ENCODE measurements around the gene INPPL1.

INPPL1 gene

DNA sequence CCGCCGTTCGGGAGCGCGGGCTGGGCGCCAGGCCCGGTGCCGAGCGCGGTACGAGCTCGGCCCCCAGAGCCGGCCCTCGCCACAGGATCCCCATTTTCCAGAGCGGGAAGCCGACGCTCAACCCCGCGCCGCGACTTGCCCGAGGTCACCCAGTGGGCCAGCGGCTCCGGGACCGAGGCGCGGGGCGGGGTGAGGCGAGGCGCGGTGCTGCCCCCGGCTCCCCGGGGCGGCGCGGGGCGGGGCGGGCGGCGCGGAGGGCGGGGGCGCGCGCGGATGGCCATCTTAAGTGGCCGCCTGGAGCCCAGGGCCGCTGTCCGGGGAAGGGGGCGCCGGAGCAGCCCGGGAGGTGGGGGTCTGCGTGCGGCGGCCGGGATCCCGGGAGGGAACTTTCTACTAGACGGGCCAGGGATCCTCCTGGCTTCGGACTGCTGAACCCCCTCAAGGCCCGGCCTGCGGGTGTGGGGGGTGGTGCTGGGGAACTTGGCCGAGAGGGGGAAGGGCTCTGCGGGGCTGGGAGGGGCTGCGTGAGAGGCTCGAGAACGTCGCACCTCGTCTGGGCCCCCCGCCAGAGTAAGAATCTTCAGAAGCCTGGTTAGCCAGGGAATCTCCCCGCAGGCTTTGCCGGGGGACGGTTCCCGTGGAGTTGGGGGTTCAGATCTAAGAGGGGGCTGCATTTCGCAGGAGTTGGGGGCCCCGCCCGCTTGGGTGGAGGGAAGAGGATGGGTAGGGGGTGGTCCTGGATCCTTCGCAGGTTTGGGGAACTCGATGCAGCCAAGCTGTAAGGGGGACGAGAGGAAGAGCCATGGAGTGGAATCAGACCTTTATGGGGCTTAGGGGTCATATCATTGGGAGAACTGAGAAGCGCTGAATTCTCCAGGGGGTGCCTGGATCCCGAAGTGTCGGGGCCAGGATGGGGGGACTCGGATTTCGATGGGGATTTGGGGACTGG lies 678 bp upstream of the INPPL1 start:
- TF ChIP-seq, protein P1, sequence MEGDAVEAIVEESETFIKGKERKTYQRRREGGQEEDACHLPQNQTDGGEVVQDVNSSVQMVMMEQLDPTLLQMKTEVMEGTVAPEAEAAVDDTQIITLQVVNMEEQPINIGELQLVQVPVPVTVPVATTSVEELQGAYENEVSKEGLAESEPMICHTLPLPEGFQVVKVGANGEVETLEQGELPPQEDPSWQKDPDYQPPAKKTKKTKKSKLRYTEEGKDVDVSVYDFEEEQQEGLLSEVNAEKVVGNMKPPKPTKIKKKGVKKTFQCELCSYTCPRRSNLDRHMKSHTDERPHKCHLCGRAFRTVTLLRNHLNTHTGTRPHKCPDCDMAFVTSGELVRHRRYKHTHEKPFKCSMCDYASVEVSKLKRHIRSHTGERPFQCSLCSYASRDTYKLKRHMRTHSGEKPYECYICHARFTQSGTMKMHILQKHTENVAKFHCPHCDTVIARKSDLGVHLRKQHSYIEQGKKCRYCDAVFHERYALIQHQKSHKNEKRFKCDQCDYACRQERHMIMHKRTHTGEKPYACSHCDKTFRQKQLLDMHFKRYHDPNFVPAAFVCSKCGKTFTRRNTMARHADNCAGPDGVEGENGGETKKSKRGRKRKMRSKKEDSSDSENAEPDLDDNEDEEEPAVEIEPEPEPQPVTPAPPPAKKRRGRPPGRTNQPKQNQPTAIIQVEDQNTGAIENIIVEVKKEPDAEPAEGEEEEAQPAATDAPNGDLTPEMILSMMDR (IDR thresholded peaks at IDR 0.05; ENCODE audit: control insufficient read depth, insufficient read depth, low read depth, low read length, missing control alignments) = no peak
- H3K4me3 ChIP-seq (ENCODE audit: control insufficient read depth, low read depth, low read length) = peak overlapping the region; percentile 92
- no peak for DNase-seq (ENCODE audit: low read depth)

DNA sequence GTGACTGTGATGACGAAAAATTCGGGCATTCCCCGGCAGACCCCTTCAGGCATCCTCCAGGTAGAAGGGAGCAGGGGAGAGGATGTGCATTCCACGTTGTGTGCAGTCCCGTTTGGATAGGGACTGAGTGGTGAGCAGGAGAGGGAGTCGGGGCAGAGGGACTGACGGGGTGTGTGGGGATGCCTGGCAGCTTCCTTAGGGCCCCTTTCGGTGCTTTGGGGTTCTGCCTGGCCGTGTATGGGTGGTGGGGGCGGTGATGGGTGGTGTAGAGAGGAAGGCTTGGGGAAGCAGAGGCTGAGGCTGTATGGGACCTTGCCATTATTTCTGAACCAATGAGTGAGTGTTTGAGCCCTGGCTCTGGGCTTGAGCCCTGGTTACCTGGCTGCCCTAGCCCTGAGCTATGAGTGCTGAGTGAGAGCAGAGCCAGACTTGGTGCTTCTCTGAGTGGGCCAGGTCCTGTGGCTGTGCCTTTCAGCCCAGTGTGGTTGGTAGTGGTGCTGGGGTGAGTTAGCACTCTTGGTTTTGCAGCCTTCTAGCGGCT lies 914 bp downstream of the INPPL1 start:
- TF ChIP-seq, protein P1 (IDR thresholded peaks at IDR 0.05; ENCODE audit: control insufficient read depth, insufficient read depth, low read depth, low read length, missing control alignments) = no peak
- H3K4me3 ChIP-seq (ENCODE audit: control insufficient read depth, low read depth, low read length) = peak overlapping the region; percentile 92
- DNase-seq (ENCODE audit: low read depth) = no peak

DNA sequence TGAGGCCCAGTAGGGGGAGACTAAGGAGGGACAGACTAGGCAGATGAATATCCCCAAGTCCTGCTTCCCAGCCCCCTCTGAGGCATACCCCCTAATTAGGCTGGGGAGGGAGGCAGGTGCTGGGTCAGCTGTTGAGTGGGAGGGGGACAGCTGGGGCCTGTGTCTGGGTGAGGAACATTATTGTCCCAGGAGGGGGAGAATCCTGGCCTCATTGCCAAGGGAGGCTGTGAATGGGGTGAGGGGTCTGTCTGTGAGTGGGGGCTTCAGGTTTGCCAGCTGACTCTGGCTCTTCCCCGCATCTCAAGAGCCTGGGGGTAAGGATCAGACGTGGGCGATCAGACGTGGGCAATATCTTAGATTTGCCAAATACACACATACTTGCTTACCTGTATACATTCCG lies 2.1 kb downstream of the INPPL1 start:
- no peak overlapping the region for H3K4me3 ChIP-seq (ENCODE audit: control insufficient read depth, low read depth, low read length)
- no peak for DNase-seq (ENCODE audit: low read depth)
- TF ChIP-seq, protein P1 (IDR thresholded peaks at IDR 0.05; ENCODE audit: control insufficient read depth, insufficient read depth, low read depth, low read length, missing control alignments) = no peak

DNA sequence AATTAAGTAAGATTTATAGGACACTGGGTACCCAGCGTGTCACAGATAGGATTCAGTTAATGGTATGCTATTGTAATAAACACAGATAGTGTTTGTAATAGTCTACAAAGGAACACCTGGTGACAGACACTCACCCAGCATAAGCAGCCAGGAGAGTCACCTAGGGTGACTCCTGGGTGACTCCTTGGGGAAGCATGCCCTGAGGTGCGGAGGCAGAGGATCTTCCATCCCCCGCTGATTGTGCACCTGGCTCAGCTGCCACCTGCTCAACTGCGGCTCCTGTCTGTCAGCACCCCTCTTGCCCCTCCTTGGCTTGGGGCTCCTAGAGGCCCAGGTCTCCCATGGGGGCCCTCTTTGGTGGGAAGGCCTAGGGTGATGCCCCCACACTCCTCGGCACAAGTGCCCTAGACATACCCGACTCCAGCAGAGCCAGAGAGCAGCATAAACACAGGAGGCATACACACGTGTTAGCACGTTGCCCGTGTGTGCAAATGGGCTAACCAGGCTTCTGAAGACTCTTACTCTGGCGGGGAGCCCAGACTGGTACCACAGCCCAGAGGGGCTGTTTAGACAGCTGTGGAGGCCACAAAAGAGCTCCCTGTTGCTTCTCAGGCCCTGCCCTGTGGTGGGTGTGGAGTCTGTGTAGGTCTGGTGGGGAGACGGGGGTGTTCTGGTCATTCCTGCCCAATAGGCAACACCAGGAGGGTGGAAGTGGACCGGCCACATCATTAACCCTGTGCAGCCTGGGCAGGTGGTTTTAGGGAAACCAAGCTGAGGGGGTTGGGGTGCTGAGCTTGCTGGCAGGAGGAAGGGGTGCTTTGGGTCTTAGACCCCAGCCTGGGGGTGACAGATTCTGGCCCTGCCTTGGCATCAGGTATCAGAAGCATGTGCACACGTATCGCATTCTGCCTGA lies 3.0 kb downstream of the INPPL1 start:
- TF ChIP-seq, protein P1 (IDR thresholded peaks at IDR 0.05; ENCODE audit: control insufficient read depth, insufficient read depth, low read depth, low read length, missing control alignments) = no peak
- no peak for DNase-seq (ENCODE audit: low read depth)
- no peak overlapping the region for H3K4me3 ChIP-seq (ENCODE audit: control insufficient read depth, low read depth, low read length)

DNA sequence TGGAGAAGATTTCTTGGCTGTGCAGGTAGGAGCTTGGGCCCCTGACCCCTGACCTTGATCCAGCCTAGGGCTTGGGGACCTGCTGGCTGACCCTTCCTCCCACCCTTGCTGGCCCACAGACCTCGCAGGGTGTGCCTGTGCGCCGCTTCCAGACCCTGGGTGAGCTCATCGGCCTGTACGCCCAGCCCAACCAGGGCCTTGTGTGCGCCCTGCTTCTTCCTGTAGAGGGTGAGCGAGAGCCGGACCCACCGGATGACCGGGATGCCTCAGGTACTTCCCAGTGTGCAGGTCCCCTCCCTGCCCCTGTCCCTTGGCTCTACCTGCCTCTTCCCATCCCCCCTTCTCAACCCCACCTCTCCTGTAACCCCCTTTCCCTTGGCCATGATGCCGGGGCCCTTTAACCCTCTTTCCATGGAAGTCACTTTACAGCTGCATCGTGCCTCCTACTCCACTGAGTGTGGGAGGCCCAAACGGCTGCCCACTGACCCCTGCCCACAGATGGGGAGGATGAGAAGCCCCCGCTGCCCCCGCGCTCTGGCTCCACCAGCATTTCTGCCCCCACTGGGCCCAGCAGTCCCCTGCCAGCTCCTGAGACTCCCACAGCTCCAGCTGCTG lies 3.8 kb downstream of the INPPL1 start:
- no peak for DNase-seq (ENCODE audit: low read depth)
- H3K4me3 ChIP-seq (ENCODE audit: control insufficient read depth, low read depth, low read length) = no peak overlapping the region
- TF ChIP-seq, protein P1 (IDR thresholded peaks at IDR 0.05; ENCODE audit: control insufficient read depth, insufficient read depth, low read depth, low read length, missing control alignments) = no peak

DNA sequence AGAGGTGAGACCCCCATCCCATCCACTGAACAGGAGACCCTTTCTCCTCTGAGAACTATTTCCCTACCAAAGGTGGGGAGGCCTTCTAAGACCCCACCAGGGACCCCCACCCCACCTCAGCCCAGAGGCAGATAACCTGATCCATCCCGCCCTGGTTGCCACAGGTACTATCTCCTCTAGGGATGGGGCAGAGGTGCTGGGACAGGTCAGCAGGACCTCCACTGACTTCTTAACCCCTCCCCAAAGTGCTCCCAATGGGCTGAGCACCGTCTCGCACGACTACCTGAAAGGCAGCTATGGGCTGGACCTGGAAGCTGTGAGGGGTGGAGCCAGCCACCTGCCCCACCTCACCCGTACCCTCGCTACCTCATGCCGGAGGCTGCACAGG lies 4.3 kb downstream of the INPPL1 start:
- TF ChIP-seq, protein P1 (IDR thresholded peaks at IDR 0.05; ENCODE audit: control insufficient read depth, insufficient read depth, low read depth, low read length, missing control alignments) = no peak
- H3K4me3 ChIP-seq (ENCODE audit: control insufficient read depth, low read depth, low read length) = no peak overlapping the region
- DNase-seq (ENCODE audit: low read depth) = no peak
